Right kidney (tissue), 1 donor: ENCODE measurements around the gene FLT3.
"Not testable (repeated sequence)": the region's sequence is repeated elsewhere in the genome, so short reads cannot be mapped to it uniquely, and the experiment has no call there.

ENCODE experiments used
- DNase-seq: peaks from one replicate; pipeline ENCODE4 v3.0.0-alpha.2; 2016

FLT3 gene

DNA sequence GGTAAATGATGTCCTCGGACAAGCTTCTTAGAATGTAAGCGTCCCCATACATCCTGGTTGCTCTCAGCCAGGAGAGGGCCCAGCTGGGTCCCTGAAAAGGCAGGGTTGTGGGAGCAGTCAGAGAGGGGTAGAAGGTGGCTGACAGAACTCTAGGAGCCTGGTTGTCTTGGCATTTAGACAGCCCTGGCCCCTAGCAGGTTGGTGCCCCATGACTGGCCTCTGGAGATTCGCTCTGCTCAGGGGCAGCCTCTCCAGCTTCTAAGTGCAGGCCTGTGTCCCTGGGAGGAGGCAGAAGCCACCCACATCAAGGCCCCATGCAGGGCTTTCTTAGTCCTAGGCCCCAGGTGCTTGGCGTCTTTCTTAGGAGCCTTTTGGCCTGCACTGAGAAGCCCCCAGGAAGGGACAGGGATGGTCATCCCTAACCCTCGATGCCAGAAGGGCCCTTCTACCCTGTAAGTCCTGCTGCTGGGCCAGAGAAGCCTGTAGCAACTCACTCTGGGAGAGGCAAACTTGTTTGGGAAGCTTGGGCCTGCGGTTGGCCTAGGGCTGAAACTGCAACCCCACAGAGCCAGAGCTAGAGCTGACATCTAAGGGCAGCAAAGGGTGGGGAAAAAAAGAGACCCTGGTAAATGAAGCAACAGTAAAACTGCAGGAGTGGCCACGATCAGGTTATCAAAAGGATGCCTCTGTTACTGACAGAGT, 128.4 kb downstream of the FLT3 start:
- no peak for DNase-seq

- DNase-seq: no peak
Observed at GRCh38 chr13:27971236-27971645, 129.1 kb downstream of the FLT3 start.

DNA sequence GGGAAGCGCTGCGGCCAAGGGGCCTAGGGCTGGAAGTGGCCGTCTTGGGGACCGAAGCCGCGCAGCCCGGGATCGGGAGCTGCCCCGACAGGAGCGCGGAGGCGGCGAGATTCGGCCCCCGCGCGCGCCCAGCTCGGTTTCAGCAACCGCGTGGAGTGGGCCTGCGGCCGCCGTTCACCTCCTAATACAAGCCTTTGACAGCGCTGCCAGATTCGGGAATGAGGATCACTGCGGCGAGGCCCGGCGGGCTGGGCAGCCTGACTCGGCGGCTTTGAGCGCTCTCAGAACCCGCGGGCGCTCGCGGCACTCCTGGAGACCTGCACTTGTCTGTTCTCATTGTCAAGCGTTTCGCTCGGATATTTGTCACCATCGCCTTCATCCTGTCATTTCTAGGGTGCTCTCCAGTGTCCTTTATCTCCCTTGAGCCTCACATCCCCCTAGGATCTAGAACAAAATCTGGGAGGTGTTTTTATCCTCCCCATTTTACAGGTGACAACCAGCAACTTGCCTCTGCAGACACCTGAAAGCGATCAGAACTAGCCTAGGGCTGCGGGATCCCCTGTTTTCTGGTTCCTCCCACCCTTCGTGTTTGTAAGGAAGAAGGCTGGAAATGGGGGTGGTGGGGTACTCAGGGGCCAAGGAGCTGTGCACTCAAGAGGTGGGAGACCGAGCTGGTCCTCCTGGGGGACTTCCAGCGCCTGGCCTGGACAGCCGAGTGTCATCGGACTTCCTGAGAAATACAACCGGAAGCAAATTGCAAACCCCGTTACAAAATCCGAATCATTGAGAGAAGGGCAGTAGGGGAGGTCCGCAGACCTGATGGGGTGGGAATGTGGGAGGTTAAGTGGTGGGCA, 129.8 kb downstream of the FLT3 start:
- DNase-seq: peak; percentile 39

- no peak for DNase-seq
Observed at GRCh38 chr13:27969866-27970229, 130.5 kb downstream of the FLT3 start.

- DNase-seq: no peak
Observed at GRCh38 chr13:27969082-27969865, 131.1 kb downstream of the FLT3 start, which contains the start of gene CDX2. Gene CDX2, minus strand, starts transcription at chr13:27969315. Its CDS starts 309 bp downstream, at chr13:27969006.

- peak; percentile 63 for DNase-seq
Observed at GRCh38 chr13:27968316-27969081, 131.9 kb downstream of the FLT3 start.

DNA sequence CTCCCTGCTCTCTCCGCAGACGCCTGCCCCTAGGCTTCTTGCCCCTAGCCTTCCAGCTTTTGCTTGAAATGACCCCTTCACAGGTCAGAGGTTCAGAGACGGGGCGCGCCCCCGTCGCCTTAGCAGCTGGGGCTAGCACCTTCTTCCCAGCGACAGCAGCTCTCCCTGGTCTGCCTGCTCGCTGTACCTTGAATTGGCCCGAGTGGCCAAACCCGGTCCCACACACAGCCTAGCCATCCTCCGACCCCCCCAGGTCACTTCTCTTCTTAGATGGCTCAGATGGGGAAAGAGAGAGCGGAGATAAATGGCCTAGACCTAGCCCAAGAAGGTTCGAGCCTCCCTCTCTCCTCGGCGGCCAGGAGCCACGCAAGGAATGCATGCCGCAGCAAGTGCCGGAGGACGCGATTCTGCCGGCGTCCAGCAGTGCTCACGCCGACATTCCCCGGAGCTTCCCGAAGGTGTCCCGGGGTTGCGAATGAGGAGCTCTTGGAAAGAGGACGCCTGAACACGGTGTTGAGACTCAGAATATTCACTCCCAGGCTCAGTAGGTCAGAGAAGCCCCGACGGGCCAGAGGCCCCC, 132.6 kb downstream of the FLT3 start:
- DNase-seq: no peak

- no peak for DNase-seq
Observed at GRCh38 chr13:27967203-27967735, 133.1 kb downstream of the FLT3 start.

GRCh38 chr13:27966641-27967202, 133.7 kb downstream of the FLT3 start:
- no peak for DNase-seq

DNA sequence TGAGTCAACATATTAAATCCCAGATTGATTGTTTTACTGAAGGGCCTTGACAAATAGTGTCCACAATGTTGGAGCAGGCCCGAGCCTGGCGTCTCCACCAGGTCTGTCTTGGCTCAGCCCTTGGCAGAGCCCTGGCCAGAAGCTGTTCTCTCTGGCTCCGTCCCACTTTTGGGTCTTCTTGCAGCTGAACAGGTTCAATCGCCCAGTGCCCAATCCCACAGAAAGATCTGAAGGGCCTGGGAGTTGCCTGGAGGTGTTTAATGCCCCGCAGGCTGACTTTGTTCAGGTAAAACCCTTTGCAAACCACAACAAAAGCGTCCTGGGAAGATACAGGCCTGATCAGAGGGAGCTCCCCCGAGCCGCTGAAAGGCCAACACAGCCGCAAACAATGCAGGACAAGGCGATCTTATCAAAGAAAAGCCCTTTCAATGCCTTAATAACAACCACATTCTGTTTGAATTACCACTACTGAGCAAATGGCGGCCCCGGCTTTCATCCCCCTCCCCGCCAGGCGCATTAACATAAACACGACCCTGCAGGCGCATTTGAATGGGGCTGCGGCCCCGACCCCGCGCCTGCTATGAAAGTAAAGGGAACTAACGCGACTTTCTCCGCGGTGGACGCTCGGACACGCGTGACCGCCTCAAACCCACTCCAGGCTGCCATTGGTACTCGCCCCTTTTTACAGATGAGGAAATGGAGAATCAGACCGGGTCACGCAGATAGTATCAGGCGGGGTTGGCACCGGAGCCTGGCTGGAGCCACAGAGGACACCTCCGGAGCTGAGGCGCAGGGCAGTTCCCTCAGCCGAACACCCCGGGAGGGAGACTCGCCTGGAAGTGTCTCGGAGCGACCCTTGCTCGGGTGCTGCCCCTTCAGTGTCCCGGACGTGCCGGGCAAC, 134.4 kb downstream of the FLT3 start:
- no peak for DNase-seq

GRCh38 chr13:27965343-27965739, 135.0 kb downstream of the FLT3 start:
- DNase-seq: no peak

DNA sequence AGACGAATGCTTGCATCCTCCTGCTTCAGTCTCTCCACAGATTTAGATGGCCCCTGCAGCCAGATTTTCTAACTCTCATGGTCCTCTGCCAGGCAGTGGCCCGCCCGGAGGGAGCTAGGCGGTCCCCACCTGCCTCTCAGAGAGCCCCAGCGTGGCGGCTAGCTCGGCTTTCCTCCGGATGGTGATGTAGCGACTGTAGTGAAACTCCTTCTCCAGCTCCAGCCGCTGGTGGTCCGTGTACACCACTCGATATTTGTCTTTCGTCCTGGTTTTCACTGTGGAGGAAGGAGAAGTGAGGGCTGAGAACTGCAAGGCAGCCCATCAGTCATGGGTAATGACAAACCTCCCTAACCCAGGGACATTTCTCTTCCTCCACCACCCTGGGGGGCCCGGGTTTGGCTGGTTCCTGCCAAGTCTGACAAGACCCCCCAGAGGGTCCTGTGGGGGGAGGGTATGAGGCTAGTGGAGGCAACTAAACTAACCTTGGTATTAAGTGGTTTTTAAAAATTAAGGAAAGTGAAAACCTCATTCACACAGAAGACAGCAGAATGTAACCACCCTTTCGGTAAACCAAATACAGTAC, 135.5 kb downstream of the FLT3 start:
- DNase-seq: no peak

GRCh38 chr13:27964206-27964605, 136.2 kb downstream of the FLT3 start:
- not testable (repeated sequence) for DNase-seq

- DNase-seq: no peak
Observed at GRCh38 chr13:27963491-27963890, 136.9 kb downstream of the FLT3 start.

DNA sequence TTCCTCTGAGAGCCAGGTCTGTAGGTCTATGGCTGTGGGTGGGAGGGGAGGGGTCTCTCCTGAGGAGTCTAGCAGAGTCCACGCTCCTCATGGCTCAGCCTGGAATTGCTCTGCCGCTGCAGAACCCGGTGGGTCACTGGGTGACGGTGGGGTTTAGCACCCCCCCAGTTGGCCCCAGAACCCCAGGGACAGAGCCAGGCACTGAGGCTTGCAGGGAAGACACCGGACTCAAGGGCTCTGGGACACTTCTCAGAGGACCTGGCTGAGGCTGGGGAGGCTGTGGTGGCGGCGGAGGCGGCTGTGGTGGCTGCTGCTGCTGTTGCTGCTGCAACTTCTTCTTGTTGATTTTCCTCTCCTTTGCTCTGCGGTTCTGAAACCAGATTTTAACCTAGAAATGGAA, 137.4 kb downstream of the FLT3 start:
- DNase-seq: no peak

DNA sequence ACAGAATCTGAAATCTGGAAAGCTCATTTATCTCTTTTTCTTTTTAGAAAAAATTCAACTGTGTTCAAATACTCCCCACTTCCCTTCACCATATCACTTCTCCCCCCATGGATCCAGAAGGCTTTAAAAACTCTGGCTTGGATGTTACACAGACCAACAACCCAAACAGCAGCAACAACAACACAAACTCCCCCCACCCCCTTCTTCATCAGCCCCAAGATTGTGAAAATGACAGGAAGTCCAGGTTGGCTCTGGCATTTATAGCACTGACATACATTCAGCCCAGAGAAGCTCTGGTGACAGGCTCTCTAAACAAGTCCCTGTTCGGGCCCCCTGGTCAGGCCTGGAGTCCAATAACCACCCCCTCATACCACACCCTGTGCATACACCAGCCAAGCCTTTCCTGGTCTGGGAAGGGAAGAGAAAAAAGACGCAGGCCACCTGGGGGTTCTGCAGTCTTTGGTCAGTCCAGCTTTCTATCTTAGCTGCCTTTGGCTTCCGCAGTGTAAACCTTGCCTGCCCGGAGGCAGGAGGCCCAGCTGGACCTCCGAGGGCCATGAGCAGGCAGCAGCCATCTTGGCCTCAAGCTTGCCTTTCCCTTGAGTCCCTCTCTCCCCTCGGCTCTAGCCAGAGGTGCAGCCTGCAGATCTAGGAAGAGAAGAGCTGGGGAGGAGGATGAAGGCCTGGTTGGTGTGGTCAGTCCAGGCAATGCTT, 138.1 kb downstream of the FLT3 start:
- DNase-seq: no peak

DNA sequence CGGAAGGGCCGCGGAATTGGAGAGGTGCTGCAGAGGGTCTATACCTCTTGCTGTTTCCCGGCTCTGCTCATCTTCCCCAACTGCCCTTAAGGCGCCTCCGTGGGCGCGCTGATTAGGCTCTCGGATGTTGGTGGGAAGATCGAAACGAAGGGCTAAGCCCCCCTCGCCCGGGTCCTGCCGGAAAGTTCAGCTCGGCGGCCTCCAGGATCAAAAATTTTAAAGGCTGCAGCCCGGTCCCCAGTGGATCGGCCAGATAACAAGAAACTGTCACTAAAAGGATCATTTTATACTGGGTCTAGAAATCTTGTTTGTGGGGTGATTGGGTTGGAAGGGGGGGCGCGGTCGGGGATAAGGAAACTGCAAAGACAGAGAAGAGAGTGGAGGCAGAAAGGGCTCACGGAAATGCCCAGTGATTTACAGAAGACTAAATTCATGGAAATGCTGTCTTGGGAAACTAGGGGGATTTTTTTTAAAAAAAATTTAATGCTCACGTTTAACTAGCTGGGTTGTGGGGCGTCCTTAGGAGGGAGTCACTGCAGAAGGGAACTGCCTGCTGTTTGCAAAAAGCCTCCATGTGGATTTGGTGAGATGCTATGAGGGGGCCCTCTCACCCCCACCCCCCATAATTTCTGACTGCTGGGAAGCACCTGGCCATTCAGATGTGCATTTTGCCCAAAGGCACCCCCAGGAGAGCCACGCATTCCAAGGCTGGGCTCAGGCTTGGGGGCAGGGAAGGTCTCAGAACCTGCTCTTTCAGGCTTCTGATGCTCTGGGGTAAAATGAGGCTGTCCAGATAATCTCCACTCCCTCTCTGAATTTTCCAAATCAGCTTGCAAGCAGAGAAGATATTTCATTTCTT, 138.9 kb downstream of the FLT3 start:
- DNase-seq: peak; percentile 37
